Measurements from ENCODE around the gene NR4A1. TPM values are rescaled to one million over a fixed set of nuclear protein-coding genes. Genes with fewer than 3 reads are reported as not detected.

NR4A1 gene
- polyA plus RNA-seq, 1 of the 3 experiments (the other 2 are of a cell fraction), result 120 TPM

DNA sequence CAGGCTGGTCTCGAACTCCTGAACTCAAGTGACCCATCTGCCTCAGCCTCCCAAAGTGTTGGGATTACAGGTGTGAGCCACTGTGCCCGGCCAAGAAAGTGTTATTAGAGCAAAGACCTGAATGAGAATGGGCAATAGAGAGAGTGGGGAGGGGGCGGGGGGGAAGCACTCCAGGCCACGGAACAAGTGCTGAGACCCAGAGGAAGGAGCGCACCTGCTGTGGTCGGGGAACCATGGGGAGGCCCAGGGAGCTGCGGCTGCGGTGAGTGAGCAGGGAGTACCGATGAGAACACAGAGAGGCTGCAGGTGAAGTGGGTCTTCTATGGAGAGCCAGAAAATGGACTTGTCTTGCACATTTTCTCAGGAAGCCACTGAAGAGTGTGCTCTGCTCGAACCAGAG, 39.0 kb downstream of the NR4A1 start:
- H3K9me2 ChIP-seq, result no peaks in the 10 kb centered on the region
- H3K27me3 ChIP-seq (ENCODE audit: insufficient read depth), result peaks cover 35% of the 10 kb centered on the region
- no peak overlapping the region for H3K4me2 ChIP-seq
- no peaks in the 10 kb centered on the region for H3K9me3 ChIP-seq
- no peak overlapping the region for H3K9ac ChIP-seq
- H3K27ac ChIP-seq (ENCODE audit: low read depth in 2 of 2, low read length in 1 of 2), result no peak overlapping the region
- no peak overlapping the region for H2AFZ ChIP-seq (ENCODE audit: low read depth)
- H3K4me3 ChIP-seq (ENCODE audit: low read depth in 2 of 2, low read length in 1 of 2), result no peak overlapping the region
- no peaks in the 10 kb centered on the region for H4K20me1 ChIP-seq (ENCODE audit: insufficient read depth)
- H3K4me1 ChIP-seq (ENCODE audit: control insufficient read depth in 1 of 2, insufficient read depth in 2 of 2, low read depth in 1 of 2, low read length in 1 of 2), result no peaks in the 10 kb centered on the region; a peak in 1 of 4 replicates
- no peaks in the 10 kb centered on the region for H3K79me2 ChIP-seq (ENCODE audit: insufficient read depth)
- DNase-seq, result peak; percentile 8
- ChIA-PET CTCF (interaction anchor here (1.3 to 2.0 kb wide), 3 partner anchors 14 to 65 kb away, joined by 4 to 21 read pairs (median 8); no protein-coding TSS in a partner anchor), POLR2A (no interaction called here)
- WGBS (ENCODE audit: low lambda C conversion rate), result 39% methylated on average over 10 of the region's 10 CpGs
- no peaks in the 10 kb centered on the region for H3F3A ChIP-seq (replicated peaks; ENCODE audit: insufficient read depth)
- TF ChIP-seq GATA2 (CRISPR knock-in tag; IDR thresholded peaks at IDR 0.05), result no peak
- H3K36me3 ChIP-seq (replicated peaks in 1 of 2; ENCODE audit: control insufficient read depth in 1 of 2, insufficient read depth in 2 of 2, low read length in 1 of 2), result no peaks in the 10 kb centered on the region

DNA sequence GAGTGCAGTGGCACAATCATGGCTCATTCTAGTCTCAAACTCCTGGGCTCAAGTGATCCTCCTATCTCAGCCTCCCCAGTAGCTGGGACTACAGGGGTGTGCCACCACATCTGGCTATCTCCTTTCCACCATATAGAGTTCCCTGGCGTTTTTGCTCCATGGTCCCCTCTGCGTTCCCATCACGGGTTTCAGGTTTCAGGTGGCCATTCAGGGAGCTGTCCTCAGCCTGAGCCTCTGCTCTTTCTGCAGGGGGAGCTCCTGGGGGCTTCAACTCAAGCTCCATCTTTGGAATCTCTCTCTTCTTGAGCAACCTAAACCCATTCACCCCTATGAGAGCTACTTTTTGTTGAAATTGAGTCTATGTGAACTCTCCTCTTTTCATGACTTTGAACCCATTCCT, 39.8 kb downstream of the NR4A1 start:
- TF ChIP-seq GABPA (IDR thresholded peaks at IDR 0.05; ENCODE audit: low read depth), result no peak
- no peak for TF ChIP-seq RCOR1 (IDR thresholded peaks at IDR 0.05; ENCODE audit: low read length)
- no peak for TF ChIP-seq CHD2 (IDR thresholded peaks at IDR 0.05; ENCODE audit: low read length, partially characterized antibody)
- TF ChIP-seq FOXJ3 (CRISPR knock-in tag; IDR thresholded peaks at IDR 0.05), result no peak
- TF ChIP-seq SMC3 (IDR thresholded peaks at IDR 0.05; ENCODE audit: low read depth, low read length), result no peak
- POLR2A ChIA-PET, result interaction anchor here (0.7 kb wide), 1 partner anchor 58 kb away, joined by 3 read pairs; no protein-coding TSS in a partner anchor
- CTCF ChIA-PET, result interaction anchor here (0.5 to 2.0 kb wide), 9 partner anchors 8 to 216 kb away, joined by 3 to 21 read pairs (median 4); partner anchors contain the start of gene ATG101

DNA sequence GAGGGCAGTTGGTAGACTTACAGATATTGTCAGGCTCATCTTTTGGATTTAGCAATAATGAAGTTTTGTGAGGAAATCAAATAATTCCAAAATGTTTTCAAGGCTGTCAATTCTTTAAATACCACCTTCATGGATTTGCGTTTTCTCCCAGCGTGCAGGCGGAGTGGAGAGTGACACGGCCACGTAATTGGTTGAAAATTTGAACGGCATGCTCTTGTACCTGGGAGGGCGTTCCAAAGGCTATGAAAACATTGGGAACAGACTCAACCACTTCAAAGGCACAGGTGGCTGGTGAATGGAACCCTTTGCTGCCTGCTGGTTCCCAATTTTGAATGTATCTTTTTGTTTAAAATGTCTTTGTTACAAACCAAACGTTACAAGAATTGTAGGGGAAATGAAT, 40.6 kb downstream of the NR4A1 start:
- CTCF ChIA-PET, result interaction anchor here (1.0 to 2.0 kb wide), 6 partner anchors 9 to 66 kb away, joined by 3 to 21 read pairs (median 4); no protein-coding TSS in a partner anchor
- H3K4me2 ChIP-seq, result no peak overlapping the region
- WGBS (ENCODE audit: low lambda C conversion rate), result 59% methylated on average over 7 of the region's 8 CpGs
- TF ChIP-seq, protein P1, sequence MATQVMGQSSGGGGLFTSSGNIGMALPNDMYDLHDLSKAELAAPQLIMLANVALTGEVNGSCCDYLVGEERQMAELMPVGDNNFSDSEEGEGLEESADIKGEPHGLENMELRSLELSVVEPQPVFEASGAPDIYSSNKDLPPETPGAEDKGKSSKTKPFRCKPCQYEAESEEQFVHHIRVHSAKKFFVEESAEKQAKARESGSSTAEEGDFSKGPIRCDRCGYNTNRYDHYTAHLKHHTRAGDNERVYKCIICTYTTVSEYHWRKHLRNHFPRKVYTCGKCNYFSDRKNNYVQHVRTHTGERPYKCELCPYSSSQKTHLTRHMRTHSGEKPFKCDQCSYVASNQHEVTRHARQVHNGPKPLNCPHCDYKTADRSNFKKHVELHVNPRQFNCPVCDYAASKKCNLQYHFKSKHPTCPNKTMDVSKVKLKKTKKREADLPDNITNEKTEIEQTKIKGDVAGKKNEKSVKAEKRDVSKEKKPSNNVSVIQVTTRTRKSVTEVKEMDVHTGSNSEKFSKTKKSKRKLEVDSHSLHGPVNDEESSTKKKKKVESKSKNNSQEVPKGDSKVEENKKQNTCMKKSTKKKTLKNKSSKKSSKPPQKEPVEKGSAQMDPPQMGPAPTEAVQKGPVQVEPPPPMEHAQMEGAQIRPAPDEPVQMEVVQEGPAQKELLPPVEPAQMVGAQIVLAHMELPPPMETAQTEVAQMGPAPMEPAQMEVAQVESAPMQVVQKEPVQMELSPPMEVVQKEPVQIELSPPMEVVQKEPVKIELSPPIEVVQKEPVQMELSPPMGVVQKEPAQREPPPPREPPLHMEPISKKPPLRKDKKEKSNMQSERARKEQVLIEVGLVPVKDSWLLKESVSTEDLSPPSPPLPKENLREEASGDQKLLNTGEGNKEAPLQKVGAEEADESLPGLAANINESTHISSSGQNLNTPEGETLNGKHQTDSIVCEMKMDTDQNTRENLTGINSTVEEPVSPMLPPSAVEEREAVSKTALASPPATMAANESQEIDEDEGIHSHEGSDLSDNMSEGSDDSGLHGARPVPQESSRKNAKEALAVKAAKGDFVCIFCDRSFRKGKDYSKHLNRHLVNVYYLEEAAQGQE (IDR thresholded peaks at IDR 0.05; ENCODE audit: low read depth, low read length), result no peak
- no peak for TF ChIP-seq RXRA (IDR thresholded peaks at IDR 0.05; ENCODE audit: borderline replicate concordance, low read depth)
- TF ChIP-seq ELF1 (IDR thresholded peaks at IDR 0.05), result no peak
- TF ChIP-seq EP300 (IDR thresholded peaks at IDR 0.05; ENCODE audit: borderline replicate concordance in 1 of 2, low read depth in 1 of 2, low read length in 1 of 2), result no peak
- no peak for TF ChIP-seq CHD2 (IDR thresholded peaks at IDR 0.05; ENCODE audit: low read length, partially characterized antibody)
- no peak for TF ChIP-seq MXI1 (IDR thresholded peaks at IDR 0.05; ENCODE audit: low read depth, low read length)
- TF ChIP-seq NFIC (IDR thresholded peaks at IDR 0.05; ENCODE audit: borderline replicate concordance), result no peak
- TF ChIP-seq, protein P2, sequence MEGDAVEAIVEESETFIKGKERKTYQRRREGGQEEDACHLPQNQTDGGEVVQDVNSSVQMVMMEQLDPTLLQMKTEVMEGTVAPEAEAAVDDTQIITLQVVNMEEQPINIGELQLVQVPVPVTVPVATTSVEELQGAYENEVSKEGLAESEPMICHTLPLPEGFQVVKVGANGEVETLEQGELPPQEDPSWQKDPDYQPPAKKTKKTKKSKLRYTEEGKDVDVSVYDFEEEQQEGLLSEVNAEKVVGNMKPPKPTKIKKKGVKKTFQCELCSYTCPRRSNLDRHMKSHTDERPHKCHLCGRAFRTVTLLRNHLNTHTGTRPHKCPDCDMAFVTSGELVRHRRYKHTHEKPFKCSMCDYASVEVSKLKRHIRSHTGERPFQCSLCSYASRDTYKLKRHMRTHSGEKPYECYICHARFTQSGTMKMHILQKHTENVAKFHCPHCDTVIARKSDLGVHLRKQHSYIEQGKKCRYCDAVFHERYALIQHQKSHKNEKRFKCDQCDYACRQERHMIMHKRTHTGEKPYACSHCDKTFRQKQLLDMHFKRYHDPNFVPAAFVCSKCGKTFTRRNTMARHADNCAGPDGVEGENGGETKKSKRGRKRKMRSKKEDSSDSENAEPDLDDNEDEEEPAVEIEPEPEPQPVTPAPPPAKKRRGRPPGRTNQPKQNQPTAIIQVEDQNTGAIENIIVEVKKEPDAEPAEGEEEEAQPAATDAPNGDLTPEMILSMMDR (IDR thresholded peaks at IDR 0.05), result no peak
- no peak for TF ChIP-seq FOSL2 (IDR thresholded peaks at IDR 0.05; ENCODE audit: borderline replicate concordance, low read depth)
- TF ChIP-seq, protein P3, sequence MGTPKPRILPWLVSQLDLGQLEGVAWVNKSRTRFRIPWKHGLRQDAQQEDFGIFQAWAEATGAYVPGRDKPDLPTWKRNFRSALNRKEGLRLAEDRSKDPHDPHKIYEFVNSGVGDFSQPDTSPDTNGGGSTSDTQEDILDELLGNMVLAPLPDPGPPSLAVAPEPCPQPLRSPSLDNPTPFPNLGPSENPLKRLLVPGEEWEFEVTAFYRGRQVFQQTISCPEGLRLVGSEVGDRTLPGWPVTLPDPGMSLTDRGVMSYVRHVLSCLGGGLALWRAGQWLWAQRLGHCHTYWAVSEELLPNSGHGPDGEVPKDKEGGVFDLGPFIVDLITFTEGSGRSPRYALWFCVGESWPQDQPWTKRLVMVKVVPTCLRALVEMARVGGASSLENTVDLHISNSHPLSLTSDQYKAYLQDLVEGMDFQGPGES (IDR thresholded peaks at IDR 0.05; ENCODE audit: low read depth, low read length), result no peak

More for the DNA sequence above, 39.8 kb downstream of the NR4A1 start:
- Histone ChIP-seq H3K9me2 (no peaks in the 10 kb centered on the region), H3K79me2 (ENCODE audit: insufficient read depth) (no peaks in the 10 kb centered on the region), H3F3A (replicated peaks; ENCODE audit: insufficient read depth) (no peaks in the 10 kb centered on the region), H3K27me3 (ENCODE audit: insufficient read depth) (peaks cover 35% of the 10 kb centered on the region), H3K4me1 (ENCODE audit: control insufficient read depth in 1 of 2, insufficient read depth in 2 of 2, low read depth in 1 of 2, low read length in 1 of 2) (no peaks in the 10 kb centered on the region; a peak in 1 of 4 replicates), H2AFZ (ENCODE audit: low read depth) (no peak overlapping the region), H3K36me3 (replicated peaks in 1 of 2; ENCODE audit: control insufficient read depth in 1 of 2, insufficient read depth in 2 of 2, low read length in 1 of 2) (no peaks in the 10 kb centered on the region), H3K4me3 (ENCODE audit: low read depth in 2 of 2, low read length in 1 of 2) (no peak overlapping the region), H4K20me1 (ENCODE audit: insufficient read depth) (no peaks in the 10 kb centered on the region), H3K9ac (no peak overlapping the region), H3K4me2 (no peak overlapping the region), H3K27ac (ENCODE audit: low read depth in 2 of 2, low read length in 1 of 2) (no peak overlapping the region), H3K9me3 (no peaks in the 10 kb centered on the region)
- DNase-seq, result peak; percentile 6
- 25% methylated on average over 3 of the region's 3 CpGs for WGBS (ENCODE audit: low lambda C conversion rate)

More for the DNA sequence above, 40.6 kb downstream of the NR4A1 start:
- Histone ChIP-seq H3K36me3 (replicated peaks in 1 of 2; ENCODE audit: control insufficient read depth in 1 of 2, insufficient read depth in 2 of 2, low read length in 1 of 2) (no peaks in the 10 kb centered on the region), H3F3A (replicated peaks; ENCODE audit: insufficient read depth) (no peaks in the 10 kb centered on the region), H3K4me1 (ENCODE audit: control insufficient read depth in 1 of 2, insufficient read depth in 2 of 2, low read depth in 1 of 2, low read length in 1 of 2) (no peaks in the 10 kb centered on the region; a peak in 1 of 4 replicates), H3K27me3 (ENCODE audit: insufficient read depth) (peaks cover 35% of the 10 kb centered on the region), H2AFZ (ENCODE audit: low read depth) (no peak overlapping the region), H3K4me3 (ENCODE audit: low read depth in 2 of 2, low read length in 1 of 2) (no peak overlapping the region), H3K79me2 (ENCODE audit: insufficient read depth) (no peaks in the 10 kb centered on the region), H3K27ac (ENCODE audit: low read depth in 2 of 2, low read length in 1 of 2) (no peak overlapping the region), H3K9ac (no peak overlapping the region), H3K9me3 (no peaks in the 10 kb centered on the region), H3K9me2 (no peaks in the 10 kb centered on the region), H4K20me1 (ENCODE audit: insufficient read depth) (no peaks in the 10 kb centered on the region)
- POLR2A ChIA-PET, result no interaction called here
- peak; percentile 5 for DNase-seq

Measured in SK-N-SH (cell line).